ENCODE data around the gene PRKX.
"Not testable (repeated sequence)": the region's sequence is repeated elsewhere in the genome, so short reads cannot be mapped to it uniquely, and the experiment has no call there.

PRKX gene

GRCh38 chrX:3577551-3577950 lies 135.9 kb downstream of the PRKX start:
- Histone ChIP-seq H3K27ac (ENCODE audit: low read depth, low read length) (no peak overlapping the region), H3K36me3 (ENCODE audit: insufficient read depth, low read length) (no peaks in the 10 kb centered on the region), H3K4me1 (ENCODE audit: control insufficient read depth, insufficient read depth, low read length, unreplicated experiment) (no peaks in the 10 kb centered on the region), H3K27me3 (ENCODE audit: insufficient read depth, low read length) (no peaks in the 10 kb centered on the region; the same call in 1 of the 2 replicates), H2AFZ (ENCODE audit: low read length, unreplicated experiment) (no peak overlapping the region), H3K79me2 (ENCODE audit: control insufficient read depth, insufficient read depth, low read length, unreplicated experiment) (no peaks in the 10 kb centered on the region), H3K4me3 (ENCODE audit: low read depth, low read length) (no peak overlapping the region)

DNA sequence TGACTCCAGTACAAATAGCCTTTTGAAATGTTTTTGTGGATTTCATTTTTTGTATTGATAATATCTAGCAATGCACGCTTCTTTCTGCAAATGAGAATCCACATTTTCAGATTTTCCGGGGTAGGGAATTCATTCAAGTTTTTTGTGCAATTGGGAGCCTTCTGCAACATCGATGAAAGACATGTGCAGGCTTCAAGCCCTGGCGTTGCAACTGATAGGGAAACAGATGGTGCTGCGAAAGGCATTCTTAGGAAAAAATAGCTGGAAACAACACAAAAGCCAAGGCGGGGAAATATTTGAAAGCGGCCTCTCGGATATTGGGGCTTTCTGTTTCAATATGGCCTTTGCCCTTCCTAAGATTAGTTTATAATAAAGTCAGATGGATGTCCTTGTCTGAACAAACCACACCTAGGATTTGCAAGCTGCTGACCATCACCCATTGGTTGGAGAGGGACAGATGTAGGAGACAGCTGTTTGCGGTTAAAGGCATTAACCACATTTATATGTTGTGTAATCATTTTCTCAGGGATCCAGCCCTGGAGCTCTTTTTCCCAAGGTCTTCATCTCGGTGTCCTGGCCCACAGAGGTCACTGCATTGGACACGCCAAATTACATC lies 136.5 kb downstream of the PRKX start:
- Histone ChIP-seq H2AFZ (ENCODE audit: low read length, unreplicated experiment) (no peak overlapping the region), H3K36me3 (ENCODE audit: insufficient read depth, low read length) (no peaks in the 10 kb centered on the region), H3K4me3 (ENCODE audit: low read depth, low read length) (no peak overlapping the region), H3K4me1 (ENCODE audit: control insufficient read depth, insufficient read depth, low read length, unreplicated experiment) (no peaks in the 10 kb centered on the region), H3K27me3 (ENCODE audit: insufficient read depth, low read length) (no peaks in the 10 kb centered on the region; the same call in 1 of the 2 replicates), H3K27ac (ENCODE audit: low read depth, low read length) (no peak overlapping the region), H3K79me2 (ENCODE audit: control insufficient read depth, insufficient read depth, low read length, unreplicated experiment) (no peaks in the 10 kb centered on the region)

GRCh38 chrX:3567686-3568085 lies 145.8 kb downstream of the PRKX start:
- Histone ChIP-seq H3K4me3 (ENCODE audit: low read depth, low read length) (no peak overlapping the region), H2AFZ (ENCODE audit: low read length, unreplicated experiment) (no peak overlapping the region), H3K36me3 (ENCODE audit: insufficient read depth, low read length) (no peaks in the 10 kb centered on the region), H3K79me2 (ENCODE audit: control insufficient read depth, insufficient read depth, low read length, unreplicated experiment) (no peaks in the 10 kb centered on the region), H3K27me3 (ENCODE audit: insufficient read depth, low read length) (no peaks in the 10 kb centered on the region), H3K4me1 (ENCODE audit: control insufficient read depth, insufficient read depth, low read length, unreplicated experiment) (no peaks in the 10 kb centered on the region), H3K27ac (ENCODE audit: low read depth, low read length) (no peak overlapping the region)

- no peaks in the 10 kb centered on the region for H3K27me3 ChIP-seq (ENCODE audit: insufficient read depth, low read length)
- no peak overlapping the region for H2AFZ ChIP-seq (ENCODE audit: low read length, unreplicated experiment)
- H3K27ac ChIP-seq (ENCODE audit: low read depth, low read length): no peak overlapping the region
- no peaks in the 10 kb centered on the region for H3K36me3 ChIP-seq (ENCODE audit: insufficient read depth, low read length)
- no peaks in the 10 kb centered on the region for H3K4me1 ChIP-seq (ENCODE audit: control insufficient read depth, insufficient read depth, low read length, unreplicated experiment)
- H3K4me3 ChIP-seq (ENCODE audit: low read depth, low read length): no peak overlapping the region
- H3K79me2 ChIP-seq (ENCODE audit: control insufficient read depth, insufficient read depth, low read length, unreplicated experiment): no peaks in the 10 kb centered on the region
Observed at GRCh38 chrX:3563451-3563850, 150.0 kb downstream of the PRKX start.

- H3K27ac ChIP-seq (ENCODE audit: low read depth, low read length); H3K4me1 ChIP-seq (ENCODE audit: control insufficient read depth, insufficient read depth, low read length, unreplicated experiment); H3K79me2 ChIP-seq (ENCODE audit: control insufficient read depth, insufficient read depth, low read length, unreplicated experiment); H2AFZ ChIP-seq (ENCODE audit: low read length, unreplicated experiment); H3K36me3 ChIP-seq (ENCODE audit: insufficient read depth, low read length); H3K4me3 ChIP-seq (ENCODE audit: low read depth, low read length); H3K27me3 ChIP-seq (ENCODE audit: insufficient read depth, low read length): not testable (repeated sequence)
Observed at GRCh38 chrX:3560010-3560409, 153.4 kb downstream of the PRKX start.
